ENCODE measurements around the gene SIAH3.
A peak's percentile ranks its signal among the peaks of the same experiment; 100 is the strongest.

SIAH3 gene

DNA sequence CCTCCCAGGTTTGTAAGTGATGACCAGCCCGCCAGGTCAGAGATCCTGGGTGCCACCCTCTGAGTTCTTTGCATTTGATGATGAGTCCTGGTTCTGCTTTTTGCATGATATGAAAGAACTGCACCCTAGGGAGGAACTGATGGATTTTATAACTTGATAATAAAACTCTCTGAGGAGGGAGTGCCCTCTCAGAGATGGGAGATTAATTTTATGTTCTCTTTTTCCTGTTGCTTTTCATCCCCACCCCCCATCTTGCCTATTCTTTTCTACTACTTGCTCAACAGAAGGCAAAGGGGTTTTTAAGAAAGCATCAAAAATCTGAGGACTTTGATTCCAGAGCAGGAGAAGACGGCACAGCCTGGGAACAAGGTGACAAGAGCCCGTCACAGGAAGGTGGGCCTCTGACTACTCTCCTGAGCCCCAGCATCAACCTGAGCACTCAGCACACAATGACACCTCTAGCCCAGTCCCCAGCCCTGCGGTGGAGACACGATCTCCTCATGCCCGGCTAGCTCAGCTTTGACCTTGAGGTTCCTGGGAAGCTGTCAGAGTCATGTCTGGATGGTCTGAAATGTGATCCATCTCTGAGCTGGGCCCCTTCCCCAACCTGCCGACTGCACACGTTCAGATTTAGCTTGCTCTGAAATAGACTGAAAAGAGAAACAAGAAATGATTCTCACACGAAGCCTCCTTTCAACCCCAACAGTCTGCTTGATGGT lies 69.1 kb downstream of the SIAH3 start:
- no peak overlapping the region for H3K4me3 ChIP-seq (ENCODE audit: low read depth, low read length)
- TF ChIP-seq, protein P1, sequence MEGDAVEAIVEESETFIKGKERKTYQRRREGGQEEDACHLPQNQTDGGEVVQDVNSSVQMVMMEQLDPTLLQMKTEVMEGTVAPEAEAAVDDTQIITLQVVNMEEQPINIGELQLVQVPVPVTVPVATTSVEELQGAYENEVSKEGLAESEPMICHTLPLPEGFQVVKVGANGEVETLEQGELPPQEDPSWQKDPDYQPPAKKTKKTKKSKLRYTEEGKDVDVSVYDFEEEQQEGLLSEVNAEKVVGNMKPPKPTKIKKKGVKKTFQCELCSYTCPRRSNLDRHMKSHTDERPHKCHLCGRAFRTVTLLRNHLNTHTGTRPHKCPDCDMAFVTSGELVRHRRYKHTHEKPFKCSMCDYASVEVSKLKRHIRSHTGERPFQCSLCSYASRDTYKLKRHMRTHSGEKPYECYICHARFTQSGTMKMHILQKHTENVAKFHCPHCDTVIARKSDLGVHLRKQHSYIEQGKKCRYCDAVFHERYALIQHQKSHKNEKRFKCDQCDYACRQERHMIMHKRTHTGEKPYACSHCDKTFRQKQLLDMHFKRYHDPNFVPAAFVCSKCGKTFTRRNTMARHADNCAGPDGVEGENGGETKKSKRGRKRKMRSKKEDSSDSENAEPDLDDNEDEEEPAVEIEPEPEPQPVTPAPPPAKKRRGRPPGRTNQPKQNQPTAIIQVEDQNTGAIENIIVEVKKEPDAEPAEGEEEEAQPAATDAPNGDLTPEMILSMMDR (IDR thresholded peaks at IDR 0.05; ENCODE audit: low read depth, low read length, missing control alignments) = no peak
- DNase-seq (ENCODE audit: low read depth) = no peak
- in situ Hi-C loops (cut with HindIII; ENCODE audit: low sequenced_read_pairs) = no loop called here

GRCh38 chr13:45781553-45782326 lies 69.8 kb downstream of the SIAH3 start:
- no peak overlapping the region for H3K4me3 ChIP-seq (ENCODE audit: low read depth, low read length)
- in situ Hi-C loops (cut with HindIII; ENCODE audit: low sequenced_read_pairs) = no loop called here
- TF ChIP-seq, protein P1 (IDR thresholded peaks at IDR 0.05; ENCODE audit: low read depth, low read length, missing control alignments) = no peak
- DNase-seq (ENCODE audit: low read depth) = peak; percentile 3

DNA sequence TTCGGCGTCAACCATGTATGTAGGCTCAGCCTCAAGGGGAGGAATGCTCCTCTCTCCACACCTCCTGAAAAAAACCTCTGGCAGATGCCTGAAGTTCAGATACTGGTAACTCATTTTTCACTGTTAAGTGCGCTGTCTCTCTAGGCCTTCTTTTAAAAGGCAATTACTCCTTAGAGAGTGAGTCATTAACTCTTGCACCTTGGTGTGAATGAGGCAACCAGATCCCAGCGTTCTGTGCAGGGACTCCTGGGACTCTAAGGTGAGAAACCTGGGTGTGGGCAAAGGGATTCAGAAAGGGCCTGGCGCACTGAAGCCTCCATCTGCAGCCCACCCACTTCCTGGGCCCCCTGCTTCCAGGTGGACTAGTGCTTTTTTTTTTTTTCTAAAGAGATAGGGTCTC lies 71.7 kb downstream of the SIAH3 start:
- TF ChIP-seq, protein P1 (IDR thresholded peaks at IDR 0.05; ENCODE audit: low read depth, low read length, missing control alignments) = no peak
- in situ Hi-C loops (cut with HindIII; ENCODE audit: low sequenced_read_pairs) = no loop called here
- no peak overlapping the region for H3K4me3 ChIP-seq (ENCODE audit: low read depth, low read length)
- DNase-seq (ENCODE audit: low read depth) = no peak

- H3K4me3 ChIP-seq (ENCODE audit: low read depth, low read length) = no peak overlapping the region
- TF ChIP-seq, protein P1 (IDR thresholded peaks at IDR 0.05; ENCODE audit: low read depth, low read length, missing control alignments) = no peak
- DNase-seq (ENCODE audit: low read depth) = no peak
- in situ Hi-C loops (cut with HindIII; ENCODE audit: low sequenced_read_pairs) = no loop called here
Measured at GRCh38 chr13:45778882-45779281, 72.7 kb downstream of the SIAH3 start.

GRCh38 chr13:45776748-45777147 lies 74.8 kb downstream of the SIAH3 start:
- in situ Hi-C loops (cut with HindIII; ENCODE audit: low sequenced_read_pairs) = no loop called here
- no peak overlapping the region for H3K4me3 ChIP-seq (ENCODE audit: low read depth, low read length)
- DNase-seq (ENCODE audit: low read depth) = no peak
- TF ChIP-seq, protein P1 (IDR thresholded peaks at IDR 0.05; ENCODE audit: low read depth, low read length, missing control alignments) = no peak

DNA sequence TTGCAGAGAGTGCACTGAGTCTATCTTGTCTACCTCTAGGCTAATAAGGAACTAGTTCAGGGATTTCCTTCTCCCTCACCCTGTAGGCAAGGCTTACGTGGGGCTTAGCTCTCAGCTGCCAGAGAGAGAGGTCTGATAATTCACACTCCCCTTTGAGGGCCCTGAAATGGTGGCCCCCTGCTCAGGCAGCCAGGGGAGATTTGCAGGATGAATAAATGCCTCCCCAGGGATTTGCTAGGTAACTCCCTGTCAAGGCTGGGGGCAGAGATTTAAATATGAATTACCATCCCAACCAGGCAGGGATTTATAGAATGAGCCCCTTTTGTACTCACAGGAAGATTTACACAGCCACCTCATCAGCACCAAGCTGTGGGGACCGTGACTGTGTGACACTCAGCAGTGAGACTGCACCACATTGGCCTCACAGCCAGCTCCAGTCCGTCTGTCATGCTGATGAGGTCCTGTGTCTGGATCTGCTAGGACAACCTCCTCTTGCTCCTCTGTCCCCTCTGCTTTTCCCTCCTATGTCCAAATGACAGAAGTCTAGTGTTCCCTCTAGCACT lies 76.1 kb downstream of the SIAH3 start:
- DNase-seq (ENCODE audit: low read depth) = no peak
- TF ChIP-seq, protein P1 (IDR thresholded peaks at IDR 0.05; ENCODE audit: low read depth, low read length, missing control alignments) = no peak
- in situ Hi-C loops (cut with HindIII; ENCODE audit: low sequenced_read_pairs) = no loop called here

More for the DNA sequence above, 76.1 kb downstream of the SIAH3 start:
- H3K4me3 ChIP-seq (ENCODE audit: low read depth, low read length) = no peak overlapping the region

Measured in astrocyte of the cerebellum (primary cell).